Left cardiac atrium (tissue), 4 donors: ENCODE measurements around the gene PSENEN. TPM values are rescaled to one million over a fixed set of nuclear protein-coding genes. Genes with fewer than 3 reads are reported as not detected.
A peak's percentile ranks its signal among the peaks of the same experiment; 100 is the strongest.

Experiments used
- ATAC-seq, 2 donors: fragments of 200-7000 bp; cut with Tn5 transposase; one replicate each; pipeline ENCODE4 v1.9.1; 2020; ENCODE audit warnings: mild to moderate bottlenecking in 2 of 2, moderate library complexity in 2 of 2
- DNase-seq: peaks from one replicate; pipeline ENCODE4 v3.0.0-alpha.2; 2020
- intact Hi-C, 2 donors: fragments of 100-400 bp; cut with DNase I; formaldehyde crosslinking; loops; one replicate each; pipeline versions ENCODE4 v1.14.1 to v1.15.1; 2022 to 2023
- total RNA-seq, 2 donors: library from RNA; stranded (reverse); fragmentation: NEBNext Ultra II Directional; extraction: Animal tissue kit (Norgen Biotek cat#: 25700); gene quantifications; one replicate each; pipeline ENCODE4 v1.2.1, GENCODE V29; 2021
- donor health status: DM: no; HTN: yes; CAD: no.
- donor health status: DM: no; HTN: yes; CAD: no; lungs with severe emphysema.
- donor health status: DM: yes; HTN: yes; CAD: no.
- donor health status: Dilated cardiomyopathy.

PSENEN gene
- total RNA-seq, 2 donors from 2014 or later = 41.7 to 46.6 TPM

GRCh38 chr19:35743640-35744429 is 1.6 kb upstream of the PSENEN start:
- no peak for DNase-seq
- no peak for ATAC-seq
- intact Hi-C loops = loop anchor here in 1 of 2 donors (10.0 kb wide), 1 partner anchor 191 kb away; the partner anchor contains the start of gene LRFN3

- ATAC-seq (peak; percentile 73 to 81), DNase-seq (peak; percentile 97)
- intact Hi-C loops = loop anchor here in 1 of 2 donors (10.0 kb wide), 1 partner anchor 190 kb away; the partner anchor contains the start of gene LRFN3
Measured at GRCh38 chr19:35744430-35745327, 772 bp upstream of the PSENEN start.

GRCh38 chr19:35746087-35746462 is 624 bp downstream of the PSENEN start:
- intact Hi-C loops = loop anchor here in 1 of 2 donors (10.0 kb wide), 1 partner anchor 189 kb away; the partner anchor contains the start of gene LRFN3
- DNase-seq = no peak
- ATAC-seq = no peak

- intact Hi-C loops = loop anchor here in 1 of 2 donors (10.0 kb wide), 1 partner anchor 188 kb away; the partner anchor contains the start of gene LRFN3
- DNase-seq = no peak
Measured at GRCh38 chr19:35746531-35746930, 1.1 kb downstream of the PSENEN start.

GRCh38 chr19:35748106-35749020 is 2.9 kb downstream of the PSENEN start, which contains the start of gene LIN37:
Gene LIN37, plus strand, starts transcription at chr19:35748576. Its CDS starts 149 bp downstream, at chr19:35748725.
- intact Hi-C loops = loop anchor here in 1 of 2 donors (10.0 kb wide), 1 partner anchor 186 kb away; the partner anchor contains the start of gene LRFN3
- peak; percentile 88 for ATAC-seq
- peak; percentile 99 for DNase-seq

More at GRCh38 chr19:35746531-35746930, 1.1 kb downstream of the PSENEN start:
- no peak for ATAC-seq

- DNase-seq (no peak), ATAC-seq (no peak)
- intact Hi-C loops = no loop called here
Measured at GRCh38 chr19:35750167-35750566, 4.7 kb downstream of the PSENEN start.

- ATAC-seq (no peak), DNase-seq (no peak)
- intact Hi-C loops = no loop called here
Measured at GRCh38 chr19:35751839-35752745, 6.6 kb downstream of the PSENEN start.

GRCh38 chr19:35752746-35753350 is 7.4 kb downstream of the PSENEN start:
- ATAC-seq = no peak
- DNase-seq = no peak
- intact Hi-C loops = no loop called here

- ATAC-seq = no peak
- no peak for DNase-seq
- intact Hi-C loops = no loop called here
Measured at GRCh38 chr19:35753634-35754369, 8.4 kb downstream of the PSENEN start.

GRCh38 chr19:35754370-35755130 is 9.1 kb downstream of the PSENEN start:
- intact Hi-C loops = no loop called here
- no peak for DNase-seq
- no peak for ATAC-seq

- DNase-seq = no peak
- intact Hi-C loops = no loop called here
- ATAC-seq = peak in 1 of 2 donors; percentile 17
Measured at GRCh38 chr19:35755131-35755549, 9.7 kb downstream of the PSENEN start.

GRCh38 chr19:35755550-35756376 is 10.3 kb downstream of the PSENEN start:
- intact Hi-C loops = no loop called here
- DNase-seq (peak; percentile 91), ATAC-seq (peak; percentile 33 to 55)

- DNase-seq (peak; percentile 84), ATAC-seq (peak; percentile 40 to 45)
- intact Hi-C loops = no loop called here
Measured at GRCh38 chr19:35756377-35757230, 11.2 kb downstream of the PSENEN start, which contains the start of gene HSPB6. Gene HSPB6, minus strand, starts transcription at chr19:35757029. Its CDS starts 21 bp downstream, at chr19:35757008.
